ENCODE data around the gene UPK3B. TPM values are rescaled to one million over a fixed set of nuclear protein-coding genes. Genes with fewer than 3 reads are reported as not detected.
A peak's percentile ranks its signal among the peaks of the same experiment; 100 is the strongest.
"Not testable (repeated sequence)": the region's sequence is repeated elsewhere in the genome, so short reads cannot be mapped to it uniquely, and the experiment has no call there.

Gene UPK3B
- total RNA-seq, 6 donors from 2014 or later = 26.8 to 507 (median 51.0) TPM

- ATAC-seq (ENCODE audit: low FRiP score in 2 of 2); DNase-seq; H3K27me3 ChIP-seq; H3K27ac ChIP-seq; H3K36me3 ChIP-seq; H3K4me3 ChIP-seq; H3K9me3 ChIP-seq; H3K4me1 ChIP-seq: not testable (repeated sequence)
- WGBS, 2 donors = 89% methylated on average over 2 of the region's 2 CpGs; no CpG with 5 or more reads in 1 of the 2 donors
Measured at GRCh38 chr7:76531643-76532042, 21.3 kb downstream of the UPK3B start.

- DNase-seq; H3K36me3 ChIP-seq; H3K4me3 ChIP-seq; ATAC-seq (ENCODE audit: low FRiP score in 2 of 2); H3K9me3 ChIP-seq; H3K27me3 ChIP-seq; H3K4me1 ChIP-seq; H3K27ac ChIP-seq: not testable (repeated sequence)
- WGBS, 2 donors = no CpG with 5 or more reads among the region's 8 CpGs
Measured at GRCh38 chr7:76543197-76543596, 32.8 kb downstream of the UPK3B start, which contains the start of gene SPDYE16. Gene SPDYE16 (minus strand): TSS chr7:76543297. CDS start chr7:76541459, 1,838 bp downstream.

- H3K9me3 ChIP-seq, H3K27me3 ChIP-seq, H3K4me1 ChIP-seq, H3K36me3 ChIP-seq: not testable (repeated sequence)
- DNase-seq (peak; percentile 93 to 95), ATAC-seq (ENCODE audit: low FRiP score in 2 of 2) (peak; percentile 100)
- Histone ChIP-seq H3K4me3 (peak overlapping the region; percentile 74 to 99 (median 93)), H3K27ac (peak overlapping the region; percentile 89 to 95 (median 93))
- WGBS, 2 donors = 0 to 1% methylated on average over 2 to 33 of the region's 71 CpGs
- peak in 3 of 6 experiments; percentile 5 to 48 (median 37) for TF ChIP-seq CTCF (IDR thresholded peaks at IDR 0.05)
- peak in 3 of 4 donors; percentile 68 to 84 (median 75) for TF ChIP-seq POLR2A (IDR thresholded peaks at IDR 0.05)
- peak; percentile 88 to 95 for TF ChIP-seq POLR2AphosphoS5 (IDR thresholded peaks at IDR 0.05)
Measured at GRCh38 chr7:76549025-76549854, 38.9 kb downstream of the UPK3B start.

GRCh38 chr7:76549855-76550248, 39.5 kb downstream of the UPK3B start:
- H3K27ac ChIP-seq = peak overlapping the region; percentile 89 to 95 (median 93)
- not testable (repeated sequence) for DNase-seq, H3K9me3 ChIP-seq, H3K27me3 ChIP-seq, H3K36me3 ChIP-seq, H3K4me1 ChIP-seq
- WGBS, 2 donors = 0 to 4% methylated on average over 8 to 19 of the region's 19 CpGs
- H3K4me3 ChIP-seq = peak overlapping the region; percentile 74 to 99 (median 93)
- peak in 1 of 2 donors; percentile 49 for ATAC-seq (ENCODE audit: low FRiP score in 2 of 2)

- 96 to 97% methylated on average over 6 of the region's 6 CpGs for WGBS, 2 donors
- not testable (repeated sequence) for H3K4me3 ChIP-seq; H3K27ac ChIP-seq; H3K9me3 ChIP-seq; ATAC-seq (ENCODE audit: low FRiP score in 2 of 2); DNase-seq; H3K4me1 ChIP-seq; H3K27me3 ChIP-seq; H3K36me3 ChIP-seq
Measured at GRCh38 chr7:76551992-76552391, 41.6 kb downstream of the UPK3B start.

- H3K4me3 ChIP-seq; ATAC-seq (ENCODE audit: low FRiP score in 2 of 2); H3K9me3 ChIP-seq; H3K4me1 ChIP-seq; H3K27me3 ChIP-seq; DNase-seq; H3K36me3 ChIP-seq; H3K27ac ChIP-seq: not testable (repeated sequence)
- WGBS, 2 donors = 48 to 63% methylated on average over 6 of the region's 6 CpGs
Measured at GRCh38 chr7:76559685-76560084, 49.3 kb downstream of the UPK3B start.

GRCh38 chr7:76560157-76560556, 49.8 kb downstream of the UPK3B start:
- 78% methylated on average over 3 to 4 of the region's 4 CpGs for WGBS, 2 donors
- not testable (repeated sequence) for ATAC-seq (ENCODE audit: low FRiP score in 2 of 2)

GRCh38 chr7:76561342-76561741, 51.0 kb downstream of the UPK3B start:
- not testable (repeated sequence) for H3K27me3 ChIP-seq; DNase-seq; H3K9me3 ChIP-seq; H3K4me1 ChIP-seq; H3K36me3 ChIP-seq; H3K27ac ChIP-seq; ATAC-seq (ENCODE audit: low FRiP score in 2 of 2); H3K4me3 ChIP-seq
- WGBS, 2 donors = 94 to 97% methylated on average over 3 of the region's 3 CpGs

More at GRCh38 chr7:76560157-76560556, 49.8 kb downstream of the UPK3B start:
- not testable (repeated sequence) for H3K36me3 ChIP-seq, DNase-seq, H3K4me3 ChIP-seq, H3K4me1 ChIP-seq, H3K27ac ChIP-seq, H3K27me3 ChIP-seq, H3K9me3 ChIP-seq

- H3K27ac ChIP-seq; H3K9me3 ChIP-seq; DNase-seq; H3K4me3 ChIP-seq; ATAC-seq (ENCODE audit: low FRiP score in 2 of 2); H3K36me3 ChIP-seq; H3K27me3 ChIP-seq; H3K4me1 ChIP-seq: not testable (repeated sequence)
- WGBS, 2 donors = 93 to 94% methylated on average over 2 to 3 of the region's 3 CpGs
Measured at GRCh38 chr7:76565001-76565400, 54.6 kb downstream of the UPK3B start.
